HepG2 (cell line): ENCODE measurements around the gene ARG2.

ENCODE experiments used
- CEBPB ChIP-seq: IDR thresholded peaks from 2 replicates; pipeline ENCODE4 v1.6.1; 2011; ENCODE audit warnings: low read depth, low read length, improper control_type of control experiment, borderline replicate concordance
- EP300 ChIP-seq, 3 experiments: sonication (generic) in 1 of 3; formaldehyde crosslinking in 1 of 3; IDR thresholded peaks; 2 replicates each; pipeline versions ENCODE4 v1.5.1 to v1.6.1; 2011 to 2020; ENCODE audit warnings: low read depth in 2 of 3, low read length in 2 of 3, borderline replicate concordance in 1 of 3, improper control_type of control experiment in 1 of 3, mild to moderate bottlenecking in 1 of 3, missing genetic modification reagents in 1 of 3, moderate library complexity in 1 of 3
- GLI4 ChIP-seq: sonication (generic); formaldehyde crosslinking; IDR thresholded peaks from 2 replicates; pipeline ENCODE4 v1.5.1; 2020; ENCODE audit warnings: missing genetic modification reagents, mild to moderate bottlenecking, moderate library complexity, borderline replicate concordance
- POLR2AphosphoS2 ChIP-seq: IDR thresholded peaks from 2 replicates; pipeline ENCODE4 v1.6.1; 2011; ENCODE audit warnings: low read depth, low read length, improper control_type of control experiment
- TP53 ChIP-seq: sonication (generic); formaldehyde crosslinking; conservative IDR thresholded peaks from 2 replicates; pipeline ENCODE4 v1.4.0; 2020; ENCODE audit warnings: missing genetic modification reagents
- TF ChIP-seq, protein P1 (sequence below): IDR thresholded peaks from 2 replicates; pipeline ENCODE4 v1.6.1; 2016; ENCODE audit warnings: low read depth, borderline replicate concordance
- TF ChIP-seq, protein P2 (sequence below): sonication (generic); formaldehyde crosslinking; IDR thresholded peaks from 2 replicates; pipeline ENCODE4 v1.5.0; 2020; ENCODE audit warnings: mild to moderate bottlenecking, missing genetic modification reagents, moderate library complexity

DNA sequence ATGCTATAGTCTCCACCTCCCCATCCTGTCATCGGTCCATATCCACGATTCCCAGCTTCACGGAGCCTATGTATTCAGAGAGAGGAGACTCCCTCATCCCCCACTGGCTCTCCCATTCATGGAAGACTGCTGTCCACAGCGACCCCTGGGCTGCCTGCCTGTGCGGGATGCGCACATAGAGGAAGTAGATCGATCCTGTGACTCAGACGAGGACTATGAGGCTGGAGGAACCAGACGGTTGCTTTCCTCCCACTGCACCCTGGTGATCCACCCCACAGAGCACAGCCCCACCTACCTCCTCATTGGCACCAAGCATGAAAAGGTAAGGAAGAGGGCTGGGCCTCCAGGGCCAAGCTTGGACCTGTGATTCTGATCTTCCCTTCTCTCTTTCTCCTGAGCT, 44.0 kb upstream of the ARG2 start:
- TF ChIP-seq TP53, result no peak
- no peak for TF ChIP-seq POLR2AphosphoS2
- no peak for TF ChIP-seq CEBPB
- TF ChIP-seq, protein P1, sequence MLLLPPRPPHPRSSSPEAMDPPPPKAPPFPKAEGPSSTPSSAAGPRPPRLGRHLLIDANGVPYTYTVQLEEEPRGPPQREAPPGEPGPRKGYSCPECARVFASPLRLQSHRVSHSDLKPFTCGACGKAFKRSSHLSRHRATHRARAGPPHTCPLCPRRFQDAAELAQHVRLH (CRISPR knock-in tag), result no peak
- TF ChIP-seq GLI4, result no peak
- TF ChIP-seq, protein P2, sequence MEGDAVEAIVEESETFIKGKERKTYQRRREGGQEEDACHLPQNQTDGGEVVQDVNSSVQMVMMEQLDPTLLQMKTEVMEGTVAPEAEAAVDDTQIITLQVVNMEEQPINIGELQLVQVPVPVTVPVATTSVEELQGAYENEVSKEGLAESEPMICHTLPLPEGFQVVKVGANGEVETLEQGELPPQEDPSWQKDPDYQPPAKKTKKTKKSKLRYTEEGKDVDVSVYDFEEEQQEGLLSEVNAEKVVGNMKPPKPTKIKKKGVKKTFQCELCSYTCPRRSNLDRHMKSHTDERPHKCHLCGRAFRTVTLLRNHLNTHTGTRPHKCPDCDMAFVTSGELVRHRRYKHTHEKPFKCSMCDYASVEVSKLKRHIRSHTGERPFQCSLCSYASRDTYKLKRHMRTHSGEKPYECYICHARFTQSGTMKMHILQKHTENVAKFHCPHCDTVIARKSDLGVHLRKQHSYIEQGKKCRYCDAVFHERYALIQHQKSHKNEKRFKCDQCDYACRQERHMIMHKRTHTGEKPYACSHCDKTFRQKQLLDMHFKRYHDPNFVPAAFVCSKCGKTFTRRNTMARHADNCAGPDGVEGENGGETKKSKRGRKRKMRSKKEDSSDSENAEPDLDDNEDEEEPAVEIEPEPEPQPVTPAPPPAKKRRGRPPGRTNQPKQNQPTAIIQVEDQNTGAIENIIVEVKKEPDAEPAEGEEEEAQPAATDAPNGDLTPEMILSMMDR, result no peak
- no peak for TF ChIP-seq EP300 (IDR thresholded peaks at IDR 0.05; ENCODE audit: low read depth in 2 of 2, low read length in 2 of 2)
- TF ChIP-seq EP300 (CRISPR knock-in tag; IDR thresholded peaks at IDR 0.05; ENCODE audit: borderline replicate concordance), result no peak
